Transverse colon (tissue), 4 donors: ENCODE data around the gene FAM162A.

Experiments
- EP300 ChIP-seq: sonication (generic); formaldehyde crosslinking; IDR thresholded peaks from one replicate; pipeline ENCODE4 v1.6.1; 2017; ENCODE audit warnings: antibody characterized with exemption, low read depth
- POLR2A ChIP-seq: fragments of 450-650 bp; IDR thresholded peaks from one replicate; pipeline ENCODE4 v1.6.1; 2016; ENCODE audit warnings: antibody characterized with exemption, mild to moderate bottlenecking, moderate library complexity
- POLR2AphosphoS5 ChIP-seq, 3 donors: sonication (generic); formaldehyde crosslinking; IDR thresholded peaks; one replicate each; pipeline ENCODE4 v1.6.1; 2016; ENCODE audit warnings: antibody characterized with exemption in 3 of 3
- TF ChIP-seq, protein P1 (sequence below), 5 experiments: fragments of 200-600 bp in 3 of 5; fragments of 450-650 bp in 2 of 5; sonication (generic) in 3 of 5; IDR thresholded peaks; 1 replicate in 2 of 5; 2 replicates in 3 of 5; pipeline ENCODE4 v1.5.1; 2016 to 2017; ENCODE audit warnings: antibody characterized with exemption in 5 of 5, inconsistent platforms in 3 of 5, mild to moderate bottlenecking in 2 of 5, moderate library complexity in 1 of 5

DNA sequence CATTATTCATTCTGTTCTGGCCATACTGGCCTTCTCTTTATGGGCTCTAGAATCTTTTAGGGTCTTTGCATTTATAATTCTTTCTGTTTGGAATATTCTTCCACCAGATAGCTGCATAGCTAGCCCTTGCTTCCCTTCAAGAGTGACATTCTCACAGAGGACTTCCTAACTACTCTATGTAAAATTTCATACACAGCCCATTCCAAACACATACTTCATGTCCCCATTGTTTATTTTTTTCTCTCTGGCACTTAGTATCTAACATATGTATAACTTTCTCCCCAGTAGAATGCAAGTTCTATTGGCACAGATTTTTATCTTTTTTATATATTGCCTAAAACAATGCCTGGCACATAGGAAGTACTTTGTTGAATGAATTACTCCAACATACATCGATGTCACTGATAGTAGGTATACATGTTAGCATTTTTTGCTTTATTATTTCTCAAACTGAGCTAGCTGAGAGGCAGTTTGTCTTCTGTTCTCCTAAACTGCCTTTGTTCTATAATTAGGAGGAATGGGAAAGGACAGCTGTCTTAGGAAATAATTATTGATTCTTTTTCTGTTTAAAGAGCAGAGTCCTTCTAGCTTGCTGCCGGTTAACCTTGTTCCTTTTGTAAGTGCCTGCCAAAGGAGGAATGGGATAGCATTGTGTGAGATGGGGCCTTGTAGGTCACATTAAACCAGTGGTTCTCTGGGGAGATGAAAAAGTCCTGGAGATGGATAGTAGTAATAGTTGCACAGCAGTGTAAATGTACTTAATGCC lies 7.9 kb downstream of the FAM162A start:
- TF ChIP-seq, protein P1, sequence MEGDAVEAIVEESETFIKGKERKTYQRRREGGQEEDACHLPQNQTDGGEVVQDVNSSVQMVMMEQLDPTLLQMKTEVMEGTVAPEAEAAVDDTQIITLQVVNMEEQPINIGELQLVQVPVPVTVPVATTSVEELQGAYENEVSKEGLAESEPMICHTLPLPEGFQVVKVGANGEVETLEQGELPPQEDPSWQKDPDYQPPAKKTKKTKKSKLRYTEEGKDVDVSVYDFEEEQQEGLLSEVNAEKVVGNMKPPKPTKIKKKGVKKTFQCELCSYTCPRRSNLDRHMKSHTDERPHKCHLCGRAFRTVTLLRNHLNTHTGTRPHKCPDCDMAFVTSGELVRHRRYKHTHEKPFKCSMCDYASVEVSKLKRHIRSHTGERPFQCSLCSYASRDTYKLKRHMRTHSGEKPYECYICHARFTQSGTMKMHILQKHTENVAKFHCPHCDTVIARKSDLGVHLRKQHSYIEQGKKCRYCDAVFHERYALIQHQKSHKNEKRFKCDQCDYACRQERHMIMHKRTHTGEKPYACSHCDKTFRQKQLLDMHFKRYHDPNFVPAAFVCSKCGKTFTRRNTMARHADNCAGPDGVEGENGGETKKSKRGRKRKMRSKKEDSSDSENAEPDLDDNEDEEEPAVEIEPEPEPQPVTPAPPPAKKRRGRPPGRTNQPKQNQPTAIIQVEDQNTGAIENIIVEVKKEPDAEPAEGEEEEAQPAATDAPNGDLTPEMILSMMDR (IDR thresholded peaks at IDR 0.05), result no peak
- TF ChIP-seq POLR2A (no peak), POLR2AphosphoS5 (IDR thresholded peaks at IDR 0.05) (no peak), EP300 (no peak)
